GM12801 (cell line): ENCODE measurements around the gene WDR45B.

ENCODE experiments used
- CTCF ChIP-seq: IDR thresholded peaks from one replicate; pipeline ENCODE4 v1.5.1; 2011; ENCODE audit warnings: control low read depth; ENCODE audit not compliant: insufficient read length; ENCODE audit errors: extremely low read depth

The WDR45B gene

GRCh38 chr17:82594571-82594970 lies 53.7 kb downstream of the WDR45B start:
- no peak for TF ChIP-seq CTCF

- no peak for TF ChIP-seq CTCF
These were observed 54.6 kb downstream of the WDR45B start for GRCh38 chr17:82593590-82594087.

- no peak for TF ChIP-seq CTCF
These were observed 55.3 kb downstream of the WDR45B start for GRCh38 chr17:82592767-82593589.

GRCh38 chr17:82592289-82592766 lies 55.9 kb downstream of the WDR45B start:
- no peak for TF ChIP-seq CTCF

GRCh38 chr17:82590881-82591539 lies 57.2 kb downstream of the WDR45B start:
- no peak for TF ChIP-seq CTCF

- TF ChIP-seq CTCF, result no peak
These were observed 58.0 kb downstream of the WDR45B start for GRCh38 chr17:82590216-82590615.

- TF ChIP-seq CTCF, result no peak
These were observed 58.4 kb downstream of the WDR45B start for GRCh38 chr17:82589851-82590180.
